ENCODE results near the gene NSD1. TPM values are rescaled to one million over a fixed set of nuclear protein-coding genes. Genes with fewer than 3 reads are reported as not detected.
A peak's percentile ranks its signal among the peaks of the same experiment; 100 is the strongest.

NSD1 gene
- total and polyA plus RNA-seq, 2 donors (not counting 1 experiment from before 2014, with no cell fraction given), result 19.3 to 52.8 TPM

DNA sequence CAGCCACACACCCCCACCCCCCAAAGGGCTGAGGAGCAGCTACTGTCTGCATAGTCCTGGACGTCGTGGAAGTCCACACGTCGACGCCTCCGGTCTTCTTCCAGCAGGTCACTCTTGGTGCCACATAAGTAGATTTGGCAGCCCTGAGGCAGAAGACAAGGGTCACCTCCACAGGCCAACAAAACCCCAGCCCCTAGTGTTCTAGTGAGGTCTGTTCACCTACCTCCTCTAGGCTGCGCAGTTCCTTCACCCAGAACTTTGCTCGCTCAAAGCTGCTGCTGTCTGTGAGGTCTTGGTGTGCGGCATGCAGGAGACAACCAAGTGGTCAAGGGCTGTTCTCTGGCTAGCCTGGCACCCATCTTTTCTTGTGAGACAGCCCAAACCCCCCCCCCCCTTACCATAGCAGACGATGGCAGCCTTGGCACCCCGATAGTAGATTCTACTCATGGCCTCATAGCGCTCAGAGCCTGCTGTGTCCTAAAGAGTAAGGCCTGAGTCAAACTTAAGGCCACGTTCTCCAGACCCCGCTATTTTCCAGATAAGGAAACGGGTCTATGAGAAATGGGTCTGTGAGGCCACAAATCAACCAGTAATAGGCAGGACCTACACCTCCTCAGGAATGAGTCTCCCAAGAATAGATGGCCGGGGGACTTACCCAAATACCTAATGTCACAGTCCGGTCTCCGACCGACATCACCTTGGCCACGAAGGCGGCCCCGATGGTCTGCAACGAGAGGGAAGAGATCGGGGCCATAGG is 169.0 kb downstream of the NSD1 start:
- H3K9ac ChIP-seq (ENCODE audit: insufficient read depth, low read length), result peak overlapping the region; percentile 89
- H3K27me3 ChIP-seq (ENCODE audit: control insufficient read depth, insufficient read depth, low read length), result no peaks in the 10 kb centered on the region
- DNase-seq (ENCODE audit: low read depth in 2 of 2), result peak; percentile 5 to 21
- peak overlapping the region; percentile 56 to 95 (median 83) for H3K4me3 ChIP-seq (replicated peaks in 1 of 4; ENCODE audit: control extremely low read depth in 1 of 4, insufficient read depth in 1 of 4, low read depth in 3 of 4, low read length in 4 of 4)
- H3K9me3 ChIP-seq (ENCODE audit: control insufficient read depth, insufficient read depth, low read depth, low read length), result no peaks in the 10 kb centered on the region
- no peak for TF ChIP-seq EZH2 (IDR thresholded peaks at IDR 0.05; ENCODE audit: low read length, missing control alignments)
- TF ChIP-seq, protein P1, sequence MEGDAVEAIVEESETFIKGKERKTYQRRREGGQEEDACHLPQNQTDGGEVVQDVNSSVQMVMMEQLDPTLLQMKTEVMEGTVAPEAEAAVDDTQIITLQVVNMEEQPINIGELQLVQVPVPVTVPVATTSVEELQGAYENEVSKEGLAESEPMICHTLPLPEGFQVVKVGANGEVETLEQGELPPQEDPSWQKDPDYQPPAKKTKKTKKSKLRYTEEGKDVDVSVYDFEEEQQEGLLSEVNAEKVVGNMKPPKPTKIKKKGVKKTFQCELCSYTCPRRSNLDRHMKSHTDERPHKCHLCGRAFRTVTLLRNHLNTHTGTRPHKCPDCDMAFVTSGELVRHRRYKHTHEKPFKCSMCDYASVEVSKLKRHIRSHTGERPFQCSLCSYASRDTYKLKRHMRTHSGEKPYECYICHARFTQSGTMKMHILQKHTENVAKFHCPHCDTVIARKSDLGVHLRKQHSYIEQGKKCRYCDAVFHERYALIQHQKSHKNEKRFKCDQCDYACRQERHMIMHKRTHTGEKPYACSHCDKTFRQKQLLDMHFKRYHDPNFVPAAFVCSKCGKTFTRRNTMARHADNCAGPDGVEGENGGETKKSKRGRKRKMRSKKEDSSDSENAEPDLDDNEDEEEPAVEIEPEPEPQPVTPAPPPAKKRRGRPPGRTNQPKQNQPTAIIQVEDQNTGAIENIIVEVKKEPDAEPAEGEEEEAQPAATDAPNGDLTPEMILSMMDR (conservative IDR thresholded peaks at IDR 0.05 in 1 of 2, IDR thresholded peaks at IDR 0.05 in 1 of 2; ENCODE audit: low read depth in 1 of 2, low read length in 2 of 2), result no peak
- no peaks in the 10 kb centered on the region for H4K20me1 ChIP-seq (ENCODE audit: control insufficient read depth, extremely low read depth, insufficient read depth, low read length)
- peak overlapping the region; percentile 87 for H3K27ac ChIP-seq (ENCODE audit: insufficient read depth, low read length)
- peak overlapping the region; percentile 85 for H3K4me2 ChIP-seq (ENCODE audit: extremely low read depth, insufficient read depth, low read length)
- H2AFZ ChIP-seq (ENCODE audit: low read length), result no peak overlapping the region
- peaks cover 22% of the 10 kb centered on the region for H3K36me3 ChIP-seq (ENCODE audit: control insufficient read depth, insufficient read depth, low read length)
- H3K4me1 ChIP-seq (ENCODE audit: control insufficient read depth, extremely low read depth, insufficient read depth, low read length), result peaks cover 15% of the 10 kb centered on the region
- H3K79me2 ChIP-seq (ENCODE audit: control insufficient read depth, insufficient read depth, low read length), result peaks cover 37% of the 10 kb centered on the region

DNA sequence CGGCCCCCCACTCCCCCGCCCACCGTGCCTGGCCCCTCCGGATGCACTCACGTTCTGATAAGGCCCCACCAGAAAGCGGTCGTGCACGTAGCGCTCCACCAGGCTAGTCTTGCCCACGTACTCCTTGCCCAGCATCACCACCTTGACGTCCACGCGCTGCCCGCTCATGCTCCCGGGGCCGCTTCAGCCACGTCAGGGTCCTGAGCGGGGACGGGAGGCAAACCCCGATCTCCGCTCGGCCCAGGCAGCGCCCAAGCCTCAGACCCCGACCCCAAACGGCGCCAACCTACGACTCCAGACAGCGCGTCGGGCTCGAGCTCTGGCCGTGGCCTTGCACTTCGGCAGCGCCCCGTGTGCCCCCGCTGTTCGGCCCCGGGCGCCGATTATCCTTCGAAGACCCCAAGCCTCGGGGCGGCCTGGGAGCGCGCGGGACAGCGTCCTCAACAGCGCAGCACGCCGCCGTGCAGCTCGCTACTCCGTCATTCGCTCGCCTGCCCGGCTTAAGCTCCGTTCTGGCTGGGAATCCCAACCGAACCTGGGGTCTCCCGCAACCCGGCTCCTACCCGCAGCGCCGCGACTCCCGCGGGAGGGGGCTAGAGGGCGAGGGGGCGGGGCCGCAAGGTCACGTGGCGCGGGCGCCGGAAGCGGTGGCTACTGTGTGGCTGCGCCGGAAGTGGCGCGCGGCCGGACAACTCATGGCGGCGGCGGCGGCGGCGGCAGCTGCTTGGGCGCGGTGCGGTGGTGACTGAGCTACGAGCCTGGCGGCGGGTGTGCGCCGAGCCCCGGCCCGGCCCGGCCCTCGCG is 169.8 kb downstream of the NSD1 start, which contains the start of the genes PRELID1 and RAB24:
PRELID1 (plus strand) TSS at position 679 of the 804 bp plus-strand sequence. CDS start 187 bp downstream, outside the sequence.
RAB24 (minus strand) TSS at position 599 of the 804 bp plus-strand sequence; CDS start at position 168, 431 bp downstream.
- H2AFZ ChIP-seq (ENCODE audit: low read length), result peak within 1 kb of the TSS; percentile 67
- peak within 1 kb of the TSS; percentile 87 for H3K27ac ChIP-seq (ENCODE audit: insufficient read depth, low read length)
- H3K4me1 ChIP-seq (ENCODE audit: control insufficient read depth, extremely low read depth, insufficient read depth, low read length), result peaks cover 15% of the 10 kb centered on the region
- DNase-seq (ENCODE audit: low read depth in 2 of 2), result peak; percentile 79
- TF ChIP-seq, protein P1 (conservative IDR thresholded peaks at IDR 0.05 in 1 of 2, IDR thresholded peaks at IDR 0.05 in 1 of 2; ENCODE audit: low read depth in 1 of 2, low read length in 2 of 2), result peak; percentile 5 to 25
- no peak for TF ChIP-seq EZH2 (IDR thresholded peaks at IDR 0.05; ENCODE audit: low read length, missing control alignments)
- peak within 1 kb of the TSS; percentile 85 for H3K4me2 ChIP-seq (ENCODE audit: extremely low read depth, insufficient read depth, low read length)
- H3K9me3 ChIP-seq (ENCODE audit: control insufficient read depth, insufficient read depth, low read depth, low read length), result no peaks in the 10 kb centered on the region
- peak within 1 kb of the TSS; percentile 56 to 95 (median 89) for H3K4me3 ChIP-seq (replicated peaks in 1 of 4; ENCODE audit: control extremely low read depth in 1 of 4, insufficient read depth in 1 of 4, low read depth in 3 of 4, low read length in 4 of 4)
- H3K9ac ChIP-seq (ENCODE audit: insufficient read depth, low read length), result peak within 1 kb of the TSS; percentile 89
- H4K20me1 ChIP-seq (ENCODE audit: control insufficient read depth, extremely low read depth, insufficient read depth, low read length), result no peaks in the 10 kb centered on the region
- peaks cover 37% of the 10 kb centered on the region for H3K79me2 ChIP-seq (ENCODE audit: control insufficient read depth, insufficient read depth, low read length)
- H3K27me3 ChIP-seq (ENCODE audit: control insufficient read depth, insufficient read depth, low read length), result no peaks in the 10 kb centered on the region
- peaks cover 26% of the 10 kb centered on the region for H3K36me3 ChIP-seq (ENCODE audit: control insufficient read depth, insufficient read depth, low read length)

DNA sequence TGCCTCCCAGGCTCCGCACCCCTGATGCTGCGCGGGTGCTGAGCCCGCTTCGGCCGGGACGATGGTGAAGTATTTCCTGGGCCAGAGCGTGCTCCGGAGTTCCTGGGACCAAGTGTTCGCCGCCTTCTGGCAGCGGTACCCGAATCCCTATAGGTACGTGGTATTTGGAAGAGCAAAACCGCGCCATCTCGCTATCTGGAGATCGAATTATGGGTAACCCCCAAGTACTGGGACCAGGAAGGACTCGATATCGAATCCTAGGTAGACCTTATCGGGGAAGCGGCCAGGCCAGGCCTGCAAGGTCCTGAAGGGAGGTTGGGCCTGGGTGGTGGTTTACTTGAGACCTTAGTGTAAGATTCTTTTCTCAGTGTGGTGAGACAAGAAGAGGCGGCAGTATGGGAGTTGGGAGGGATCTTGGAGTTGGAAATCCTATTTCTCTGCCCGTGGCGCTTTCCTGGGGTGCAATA is 170.4 kb downstream of the NSD1 start:
- Histone ChIP-seq H3K4me1 (ENCODE audit: control insufficient read depth, extremely low read depth, insufficient read depth, low read length) (peaks cover 15% of the 10 kb centered on the region), H3K4me3 (replicated peaks in 1 of 4; ENCODE audit: control extremely low read depth in 1 of 4, insufficient read depth in 1 of 4, low read depth in 3 of 4, low read length in 4 of 4) (peak overlapping the region; percentile 56 to 95 (median 83)), H3K36me3 (ENCODE audit: control insufficient read depth, insufficient read depth, low read length) (peaks cover 29% of the 10 kb centered on the region), H4K20me1 (ENCODE audit: control insufficient read depth, extremely low read depth, insufficient read depth, low read length) (no peaks in the 10 kb centered on the region), H3K4me2 (ENCODE audit: extremely low read depth, insufficient read depth, low read length) (peak overlapping the region; percentile 82), H3K27me3 (ENCODE audit: control insufficient read depth, insufficient read depth, low read length) (no peaks in the 10 kb centered on the region), H2AFZ (ENCODE audit: low read length) (no peak overlapping the region), H3K9ac (ENCODE audit: insufficient read depth, low read length) (peak overlapping the region; percentile 79), H3K9me3 (ENCODE audit: control insufficient read depth, insufficient read depth, low read depth, low read length) (no peaks in the 10 kb centered on the region), H3K27ac (ENCODE audit: insufficient read depth, low read length) (peak overlapping the region; percentile 84), H3K79me2 (ENCODE audit: control insufficient read depth, insufficient read depth, low read length) (peaks cover 41% of the 10 kb centered on the region)
- TF ChIP-seq, protein P1 (conservative IDR thresholded peaks at IDR 0.05 in 1 of 2, IDR thresholded peaks at IDR 0.05 in 1 of 2; ENCODE audit: low read depth in 1 of 2, low read length in 2 of 2), result no peak
- TF ChIP-seq EZH2 (IDR thresholded peaks at IDR 0.05; ENCODE audit: low read length, missing control alignments), result no peak
- DNase-seq (ENCODE audit: low read depth in 2 of 2), result peak; percentile 9 to 22

Data from fibroblast of lung (primary cell).